ENCODE results near the gene DHH. TPM values are rescaled to one million over a fixed set of nuclear protein-coding genes. Genes with fewer than 3 reads are reported as not detected.

The DHH gene
- 0.03 TPM in 1 of 5 replicates, not detected in the others for total RNA-seq (2022; extraction: Qiagen RNA extraction)

DNA sequence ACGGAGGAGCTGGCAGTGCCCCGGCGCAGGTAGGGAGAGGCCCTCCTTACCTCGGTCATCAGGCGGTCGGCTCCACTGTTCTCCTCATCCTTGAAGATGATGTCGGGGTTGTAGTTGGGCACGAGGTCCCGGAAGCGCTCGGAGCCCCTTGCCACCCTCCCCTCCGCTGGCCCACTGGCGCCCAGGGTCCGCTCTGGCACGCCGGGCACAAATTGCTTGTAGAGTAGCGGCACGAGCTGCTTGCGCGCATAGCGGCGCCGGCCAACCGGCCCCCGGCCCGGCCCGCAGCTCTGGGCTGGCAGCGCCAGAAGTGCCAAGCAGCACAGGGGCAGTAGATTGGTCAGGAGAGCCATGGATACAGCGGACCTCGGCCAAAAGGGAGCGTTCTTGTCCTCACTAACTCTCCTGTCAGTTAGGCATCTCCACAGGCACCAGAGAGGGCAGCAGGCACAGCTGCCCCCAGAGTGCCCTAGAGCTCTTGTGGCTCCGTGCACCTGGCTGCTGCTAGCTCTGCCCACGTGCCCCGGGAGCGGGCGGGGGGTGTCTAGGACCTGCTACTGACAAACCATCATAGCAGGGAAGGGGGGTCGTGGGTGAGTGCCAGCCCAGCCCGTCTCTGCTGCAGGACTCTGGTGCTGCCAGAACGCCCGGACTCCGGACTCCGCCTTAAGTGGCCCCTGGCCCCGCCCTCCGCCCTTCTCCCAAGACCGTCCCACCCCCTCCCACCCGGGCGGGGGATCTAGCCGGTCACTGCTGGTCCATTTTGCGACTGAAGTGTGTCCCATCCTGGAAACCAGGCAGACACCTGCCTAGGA is at the start of gene DHH:
TSS of gene DHH (minus strand) at position 642 of the 815 bp plus-strand sequence. CDS start at position 353, 289 bp downstream.

GRCh38 chr12:49131051-49131893 is 36.7 kb upstream of the DHH start, which contains the start of gene TUBA1B:
Gene TUBA1B (minus strand): TSS chr12:49131395. CDS start chr12:49131300, 95 bp downstream.

DNA sequence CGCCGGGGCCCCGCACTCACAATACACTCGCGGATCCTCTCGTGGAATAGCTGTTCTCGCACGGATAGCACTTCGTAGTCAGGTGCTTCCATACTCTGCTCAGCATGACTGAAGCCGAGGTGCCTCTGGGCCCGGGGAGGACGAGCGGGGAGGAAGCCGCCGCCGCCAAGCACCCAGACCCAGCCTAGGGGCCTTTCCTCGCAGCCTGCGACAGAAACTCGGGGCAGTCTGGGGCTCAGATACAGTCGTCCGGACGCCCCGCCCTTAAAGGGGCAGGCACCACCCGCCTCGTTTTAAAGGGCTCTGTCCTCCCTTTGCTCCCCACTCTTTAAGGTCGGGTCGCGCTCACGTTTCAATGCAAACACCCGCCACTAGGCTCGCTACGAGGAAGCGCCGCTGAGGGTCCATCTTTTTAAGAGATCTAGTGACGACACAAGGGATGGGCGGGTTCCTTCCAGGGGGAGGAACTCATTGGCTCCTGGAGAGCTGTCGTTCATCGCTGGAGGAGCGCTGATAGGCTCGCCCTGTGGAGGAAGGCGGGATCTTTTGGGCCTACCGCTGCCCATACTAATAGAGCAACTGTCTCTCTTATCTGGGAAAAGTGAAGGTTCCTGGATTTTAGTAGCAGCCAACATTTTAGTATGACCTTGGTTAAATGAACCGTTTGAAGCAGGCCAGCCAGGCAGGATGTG is 16.0 kb upstream of the DHH start, which contains the start of gene LMBR1L:
TSS of gene LMBR1L (minus strand) at position 384 of the 692 bp plus-strand sequence. CDS start at position 92, 292 bp downstream.

DNA sequence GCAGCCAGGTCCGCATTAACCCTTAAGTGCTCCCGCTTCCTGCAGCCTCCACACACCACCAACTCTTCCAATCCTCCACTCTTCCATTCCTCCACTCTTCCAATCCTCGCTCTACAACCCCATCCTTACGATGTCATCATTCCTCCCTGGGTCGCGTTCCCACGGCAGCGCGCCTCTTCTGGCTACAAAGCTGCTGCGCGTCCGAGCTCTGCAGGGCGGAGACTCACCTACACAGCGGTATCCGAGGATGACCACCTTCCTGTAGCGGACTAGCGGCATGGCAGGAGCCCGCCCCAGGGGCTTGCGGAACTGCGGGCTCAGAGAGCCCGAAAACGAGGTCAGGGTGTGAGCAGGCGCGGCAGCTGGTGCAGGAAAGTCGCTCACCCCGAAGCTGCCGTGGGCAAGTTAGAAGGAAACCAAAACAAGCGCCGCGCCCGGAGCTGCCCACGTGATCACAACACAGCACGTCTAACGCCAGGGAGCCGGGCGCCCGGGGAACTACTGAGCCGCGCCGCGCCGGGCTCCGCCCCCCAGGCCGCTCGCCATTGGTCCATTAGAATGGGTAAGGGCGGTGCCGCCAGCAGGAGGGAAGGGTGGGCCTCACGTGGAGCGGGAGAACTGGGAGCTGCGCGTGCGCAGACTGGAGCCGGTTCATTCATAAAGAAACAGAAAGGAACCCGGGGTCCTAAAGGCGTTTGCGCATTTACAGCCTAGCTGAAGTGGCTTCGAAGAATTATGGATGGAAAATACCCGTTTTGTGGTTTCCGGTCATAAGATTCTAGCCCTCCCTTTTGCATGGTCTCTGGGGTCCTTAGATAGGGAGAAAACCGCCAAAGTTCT is 24.9 kb downstream of the DHH start, which contains the start of gene RHEBL1:
TSS of gene RHEBL1 (minus strand) at position 473 of the 840 bp plus-strand sequence. CDS start at position 279, 194 bp downstream.

DNA sequence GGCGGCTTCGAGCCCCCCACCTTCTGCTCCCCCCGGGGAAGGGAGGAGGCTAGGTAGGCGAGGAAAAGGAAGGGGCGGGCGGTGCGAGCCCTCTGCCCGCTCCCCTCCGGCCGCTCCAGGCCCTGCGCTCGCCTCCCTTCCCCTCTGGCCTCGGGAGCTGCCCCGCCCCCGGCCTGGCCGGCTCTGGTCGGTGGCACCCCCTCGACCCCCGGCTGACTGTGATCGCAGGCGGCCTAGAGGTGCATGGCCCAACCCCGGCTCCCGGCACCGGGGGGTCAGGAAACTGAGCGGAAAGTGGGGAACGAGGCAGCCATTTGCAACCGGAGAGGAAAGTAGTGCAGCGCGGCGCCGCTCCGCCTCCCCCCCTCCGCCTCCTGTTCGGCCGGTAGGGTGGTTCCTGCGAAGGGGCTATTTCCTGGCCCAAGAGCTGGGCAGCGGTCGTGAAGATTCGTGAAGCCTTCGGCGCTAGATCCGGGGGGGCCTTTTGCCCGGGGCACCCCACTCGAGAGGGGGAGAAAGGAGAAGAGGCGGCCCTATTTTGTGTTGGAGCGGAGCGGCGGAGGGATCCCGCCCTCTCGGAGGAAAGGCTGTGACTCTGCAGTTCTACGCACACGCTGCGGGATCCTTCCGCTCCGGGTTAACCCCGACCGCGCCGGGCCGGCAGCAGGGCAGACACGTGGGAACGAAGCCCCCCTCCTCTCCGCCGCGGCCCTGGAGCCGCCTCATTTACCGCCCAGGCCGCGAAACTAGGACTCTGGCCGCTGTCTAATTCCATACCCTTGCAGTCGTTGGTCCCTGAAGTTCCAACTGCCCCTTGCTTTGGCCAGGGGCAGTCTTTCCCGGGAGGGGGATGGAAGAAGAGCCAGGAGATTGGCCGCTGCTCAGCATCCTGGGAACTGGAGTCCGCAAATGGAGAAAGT is 34.1 kb downstream of the DHH start, which contains the start of gene KMT2D:
TSS of gene KMT2D (minus strand) at position 558 of the 920 bp plus-strand sequence. CDS start 5,470 bp downstream, outside the sequence.

Other genes with a start within 250 kb of the DHH start
- 74.2 to 96.4 TPM (median 76.2 TPM) in 5 replicates for gene DDX23, start 242.6 kb downstream of the DHH start, total RNA-seq (2022; extraction: Qiagen RNA extraction)
- gene RND1, start 228.9 kb downstream of the DHH start, total RNA-seq (2022; extraction: Qiagen RNA extraction) = 4.3 to 5.7 TPM (median 5.0 TPM) in 5 replicates
- gene FKBP11, start 169.3 kb downstream of the DHH start, total RNA-seq (2022; extraction: Qiagen RNA extraction) = 45.1 to 61.0 TPM (median 59.0 TPM) in 5 replicates
- 124 to 156 TPM (median 151 TPM) in 5 replicates for gene ARF3, start 137.3 kb downstream of the DHH start, total RNA-seq (2022; extraction: Qiagen RNA extraction)
- 1.8 to 2.3 TPM (median 2.0 TPM) in 5 replicates for gene WNT10B, start 123.1 kb downstream of the DHH start, total RNA-seq (2022; extraction: Qiagen RNA extraction)
- gene WNT1, start 116.5 kb downstream of the DHH start, total RNA-seq (2022; extraction: Qiagen RNA extraction) = 0.07 to 0.15 TPM (median 0.12 TPM) in 5 replicates
- 0.62 to 0.75 TPM (median 0.68 TPM) in 5 replicates for gene DDN, start 95.4 kb downstream of the DHH start, total RNA-seq (2022; extraction: Qiagen RNA extraction)
- 39.3 to 49.0 TPM (median 41.1 TPM) in 5 replicates for gene PRKAG1, start 76.0 kb downstream of the DHH start, total RNA-seq (2022; extraction: Qiagen RNA extraction)
- 30.6 to 49.0 TPM (median 33.5 TPM) in 5 replicates for gene KMT2D, start 34.0 kb downstream of the DHH start, total RNA-seq (2022; extraction: Qiagen RNA extraction)
- gene RHEBL1, start 24.8 kb downstream of the DHH start, total RNA-seq (2022; extraction: Qiagen RNA extraction) = 3.2 to 4.9 TPM (median 4.6 TPM) in 5 replicates
- gene LMBR1L, start 16.0 kb upstream of the DHH start, total RNA-seq (2022; extraction: Qiagen RNA extraction) = 13.4 to 15.4 TPM (median 14.5 TPM) in 5 replicates
- gene TUBA1B, start 36.6 kb upstream of the DHH start, total RNA-seq (2022; extraction: Qiagen RNA extraction) = 2,285 to 2,528 TPM (median 2,417 TPM) in 5 replicates
- 182 to 235 TPM (median 228 TPM) in 5 replicates for gene TUBA1A, start 94.3 kb upstream of the DHH start, total RNA-seq (2022; extraction: Qiagen RNA extraction)
- 1,549 to 2,166 TPM (median 1,667 TPM) in 5 replicates for gene TUBA1C, start 170.3 kb upstream of the DHH start, total RNA-seq (2022; extraction: Qiagen RNA extraction)
- gene PRPH, start 200.3 kb upstream of the DHH start, total RNA-seq (2022; extraction: Qiagen RNA extraction) = 0.97 to 1.9 TPM (median 1.6 TPM) in 5 replicates
- gene TROAP, start 228.5 kb upstream of the DHH start, total RNA-seq (2022; extraction: Qiagen RNA extraction) = 74.4 to 87.6 TPM (median 83.8 TPM) in 5 replicates
- gene C1QL4, start 242.4 kb upstream of the DHH start, total RNA-seq (2022; extraction: Qiagen RNA extraction) = 4.8 to 7.6 TPM (median 6.3 TPM) in 5 replicates